KMS-11 (cell line): ENCODE results near the gene BCAS1.

Experiments
- H2AFZ ChIP-seq: fragments of 200-600 bp; sonication (generic); 2 replicates; pipeline ENCODE4 v1.6.1; 2016; ENCODE audit warnings: antibody characterized with exemption, mixed run types, low read depth
- H3K27ac ChIP-seq: fragments of 200-600 bp; sonication (generic); 2 replicates; pipeline ENCODE4 v1.6.1; 2016; ENCODE audit warnings: mild to moderate bottlenecking, mixed run types
- H3K27me3 ChIP-seq: fragments of 200-600 bp; sonication (generic); 2 replicates; pipeline ENCODE4 v1.6.1; 2017; ENCODE audit warnings: mild to moderate bottlenecking, low read depth, mixed run types, moderate library complexity; ENCODE audit not compliant: insufficient read depth
- H3K36me3 ChIP-seq: fragments of 200-600 bp; sonication (generic); 2 replicates; pipeline ENCODE4 v1.6.1; 2017; ENCODE audit warnings: mild to moderate bottlenecking, mixed run types; ENCODE audit not compliant: insufficient read depth
- H3K4me1 ChIP-seq: fragments of 200-600 bp; sonication (generic); 2 replicates; pipeline ENCODE4 v1.6.1; 2016; ENCODE audit warnings: mild to moderate bottlenecking, low read depth, mixed run types; ENCODE audit not compliant: poor library complexity, severe bottlenecking
- H3K4me2 ChIP-seq: fragments of 200-600 bp; sonication (generic); 2 replicates; pipeline ENCODE4 v1.7.0; 2016; ENCODE audit warnings: mild to moderate bottlenecking, mixed run types
- H3K4me3 ChIP-seq: fragments of 200-600 bp; sonication (generic); IDR thresholded peaks from 2 replicates; pipeline ENCODE4 v1.6.1; 2017; ENCODE audit warnings: low read depth, low read length, mixed read lengths; ENCODE audit not compliant: insufficient read depth
- H3K79me2 ChIP-seq: fragments of 200-600 bp; sonication (generic); 2 replicates; pipeline ENCODE4 v1.6.1; 2016; ENCODE audit warnings: low read depth, mixed run types; ENCODE audit not compliant: insufficient read depth
- H3K9ac ChIP-seq: fragments of 200-600 bp; sonication (generic); 2 replicates; pipeline ENCODE4 v1.6.1; 2016; ENCODE audit warnings: mild to moderate bottlenecking, mixed run types
- H4K20me1 ChIP-seq: fragments of 200-600 bp; sonication (generic); 2 replicates; pipeline ENCODE4 v1.6.1; 2016; ENCODE audit warnings: mild to moderate bottlenecking, mixed run types; ENCODE audit not compliant: insufficient read depth
- CTCF ChIP-seq: fragments of 200-600 bp; sonication (generic); conservative IDR thresholded peaks from 2 replicates; pipeline ENCODE4 v1.6.1; 2017; ENCODE audit warnings: low read depth, mild to moderate bottlenecking, antibody characterized with exemption, low read length, moderate library complexity, mixed read lengths

Gene BCAS1

GRCh38 chr20:54106162-54106561 lies 35.8 kb upstream of the BCAS1 start:
- no peak overlapping the region for H3K27ac ChIP-seq
- H2AFZ ChIP-seq = no peak overlapping the region
- no peak overlapping the region for H3K4me2 ChIP-seq
- H3K36me3 ChIP-seq = no peaks in the 10 kb centered on the region
- H3K9ac ChIP-seq = no peak overlapping the region
- no peaks in the 10 kb centered on the region for H3K27me3 ChIP-seq
- no peak overlapping the region for H3K4me3 ChIP-seq
- H3K4me1 ChIP-seq = no peaks in the 10 kb centered on the region
- no peak for TF ChIP-seq CTCF
- no peaks in the 10 kb centered on the region for H4K20me1 ChIP-seq
- no peaks in the 10 kb centered on the region for H3K79me2 ChIP-seq

- no peak for TF ChIP-seq CTCF
- Histone ChIP-seq H3K4me3 (no peak overlapping the region), H2AFZ (no peak overlapping the region), H3K27me3 (no peaks in the 10 kb centered on the region), H4K20me1 (no peaks in the 10 kb centered on the region), H3K36me3 (no peaks in the 10 kb centered on the region), H3K4me1 (no peaks in the 10 kb centered on the region), H3K79me2 (no peaks in the 10 kb centered on the region), H3K9ac (no peak overlapping the region), H3K4me2 (no peak overlapping the region), H3K27ac (no peak overlapping the region)
Measured at GRCh38 chr20:54105653-54106052, 35.3 kb upstream of the BCAS1 start.

GRCh38 chr20:54104781-54105180 lies 34.4 kb upstream of the BCAS1 start:
- H3K79me2 ChIP-seq = no peaks in the 10 kb centered on the region
- no peak overlapping the region for H3K9ac ChIP-seq
- H3K27ac ChIP-seq = no peak overlapping the region
- H2AFZ ChIP-seq = no peak overlapping the region
- H4K20me1 ChIP-seq = no peaks in the 10 kb centered on the region
- no peaks in the 10 kb centered on the region for H3K4me1 ChIP-seq
- H3K4me3 ChIP-seq = no peak overlapping the region
- no peaks in the 10 kb centered on the region for H3K36me3 ChIP-seq
- H3K27me3 ChIP-seq = no peaks in the 10 kb centered on the region
- H3K4me2 ChIP-seq = no peak overlapping the region
- TF ChIP-seq CTCF = no peak

GRCh38 chr20:54103762-54104600 lies 33.6 kb upstream of the BCAS1 start:
- no peak overlapping the region for H3K4me3 ChIP-seq
- H3K36me3 ChIP-seq = no peaks in the 10 kb centered on the region
- no peaks in the 10 kb centered on the region for H4K20me1 ChIP-seq
- no peaks in the 10 kb centered on the region for H3K27me3 ChIP-seq
- H3K79me2 ChIP-seq = no peaks in the 10 kb centered on the region
- H2AFZ ChIP-seq = no peak overlapping the region
- H3K4me1 ChIP-seq = no peaks in the 10 kb centered on the region
- H3K9ac ChIP-seq = no peak overlapping the region
- no peak overlapping the region for H3K27ac ChIP-seq
- TF ChIP-seq CTCF = no peak; the same call in 1 of the 2 replicates
- no peak overlapping the region for H3K4me2 ChIP-seq
